Stimulated activated CD4-positive, alpha-beta T cell treated with anti-CD3 and anti-CD28 coated beads, TNF-alpha, amount 100 ng/mL, for 24 hours (primary cell): ENCODE data around the gene PRR32.
"Not testable (repeated sequence)": the region's sequence is repeated elsewhere in the genome, so short reads cannot be mapped to it uniquely, and the experiment has no call there.

Experiments used
- DNase-seq, 3 experiments: peaks; one replicate each; pipeline ENCODE4 v3.0.0-alpha.2; 2020; ENCODE audit warnings: low read depth in 3 of 3

PRR32 gene, protein sequence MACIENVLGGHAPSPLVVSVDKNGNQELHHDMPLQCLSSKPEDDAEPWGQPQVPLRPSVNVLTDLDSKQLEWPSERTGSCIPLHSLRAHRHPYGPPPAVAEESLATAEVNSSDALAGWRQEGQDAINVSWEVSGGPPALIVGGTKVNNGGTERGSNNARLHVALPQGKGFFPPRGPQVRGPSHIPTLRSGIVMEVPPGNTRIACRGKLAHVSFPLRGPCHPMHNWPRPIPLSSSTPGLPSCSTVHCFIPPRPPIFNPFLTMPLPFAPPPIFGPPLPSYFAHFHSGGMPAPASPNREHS

DNA sequence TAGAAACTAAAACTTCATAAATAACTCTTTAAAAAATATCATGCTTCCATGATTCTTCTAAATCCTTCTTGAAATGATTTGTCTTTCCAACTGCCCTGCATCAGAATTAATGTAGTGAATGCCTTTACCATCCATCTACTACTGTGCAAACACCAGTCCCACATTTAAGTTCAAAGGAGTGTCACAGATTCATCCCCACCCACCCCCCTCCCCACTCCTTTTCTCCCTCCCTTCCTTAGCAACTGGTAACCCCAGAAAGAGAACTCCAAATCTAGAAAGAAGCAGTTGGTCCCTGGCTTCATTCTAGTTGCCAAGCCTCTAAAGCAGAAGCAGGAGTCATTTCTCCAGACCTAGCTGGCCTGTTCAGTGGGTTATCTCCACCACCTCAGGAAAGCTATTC, at the start of gene PRR32:
Gene PRR32 (plus strand): TSS at position 301 of the 400 bp plus-strand sequence. CDS start 115 bp downstream, outside the sequence.
- no peak for DNase-seq

- no peak for DNase-seq
Observed at GRCh38 chrX:126770179-126770578, 49.4 kb upstream of the PRR32 start.

DNA sequence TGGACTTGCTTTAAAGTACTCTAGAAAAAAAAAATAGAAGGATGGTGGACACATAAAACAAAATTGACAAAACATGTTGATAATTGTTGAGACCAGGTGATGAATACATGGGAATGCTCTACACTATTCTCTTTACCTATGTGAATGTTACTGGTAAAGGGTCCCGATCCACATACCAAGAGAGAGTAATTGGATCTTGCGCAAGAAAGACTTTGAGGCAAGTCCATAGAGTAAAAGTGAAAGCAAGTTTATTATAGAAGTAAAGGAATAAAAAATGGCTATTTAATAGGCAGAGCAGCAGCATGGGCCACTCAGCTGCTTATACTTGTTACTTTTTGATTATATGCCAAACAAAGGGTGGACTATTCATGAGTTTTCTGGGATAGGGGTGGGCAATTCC, 34.0 kb upstream of the PRR32 start:
- DNase-seq: no peak

DNA sequence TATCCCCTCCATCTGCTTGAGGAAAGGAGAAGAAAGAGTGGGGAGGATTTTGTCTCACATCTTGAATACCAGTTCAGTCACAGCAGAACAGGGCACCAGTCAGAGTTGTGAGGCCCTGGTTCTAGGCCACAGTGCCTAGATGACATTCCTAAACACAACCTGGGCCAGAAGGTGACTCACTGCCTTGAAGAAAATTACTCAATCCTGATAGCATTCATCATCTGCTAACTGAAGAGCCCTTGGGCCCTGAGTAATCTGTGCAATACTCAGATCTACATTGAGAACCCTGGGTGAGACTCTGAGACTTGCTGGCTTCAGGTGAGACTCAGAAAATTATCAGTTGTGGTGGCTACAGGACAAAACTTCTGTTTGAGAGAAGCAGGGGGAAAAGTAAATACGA, 20.5 kb upstream of the PRR32 start:
- DNase-seq: no peak

- DNase-seq: not testable (repeated sequence)
Observed at GRCh38 chrX:126806784-126807183, 12.7 kb upstream of the PRR32 start.

DNA sequence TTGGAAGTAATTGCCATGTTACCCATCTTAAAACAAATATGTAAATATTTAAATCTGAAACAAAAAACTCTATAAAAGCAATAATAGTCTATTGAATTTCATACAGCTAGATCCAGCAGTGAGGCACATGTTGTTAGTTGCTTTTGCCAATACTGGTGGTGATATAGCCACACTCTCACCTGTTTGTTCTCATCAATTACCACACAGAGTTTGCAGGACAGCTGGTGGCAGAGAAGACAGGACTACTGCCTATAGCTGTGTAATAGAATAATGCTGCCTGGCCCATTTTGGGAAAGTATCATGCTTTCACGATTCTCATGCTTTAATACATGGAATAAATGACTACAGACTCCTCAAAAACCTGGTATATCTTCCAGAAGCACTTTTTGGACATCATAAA, 3.7 kb upstream of the PRR32 start:
- DNase-seq: no peak

GRCh38 chrX:126820700-126821420, 1.3 kb downstream of the PRR32 start:
- DNase-seq: no peak

DNA sequence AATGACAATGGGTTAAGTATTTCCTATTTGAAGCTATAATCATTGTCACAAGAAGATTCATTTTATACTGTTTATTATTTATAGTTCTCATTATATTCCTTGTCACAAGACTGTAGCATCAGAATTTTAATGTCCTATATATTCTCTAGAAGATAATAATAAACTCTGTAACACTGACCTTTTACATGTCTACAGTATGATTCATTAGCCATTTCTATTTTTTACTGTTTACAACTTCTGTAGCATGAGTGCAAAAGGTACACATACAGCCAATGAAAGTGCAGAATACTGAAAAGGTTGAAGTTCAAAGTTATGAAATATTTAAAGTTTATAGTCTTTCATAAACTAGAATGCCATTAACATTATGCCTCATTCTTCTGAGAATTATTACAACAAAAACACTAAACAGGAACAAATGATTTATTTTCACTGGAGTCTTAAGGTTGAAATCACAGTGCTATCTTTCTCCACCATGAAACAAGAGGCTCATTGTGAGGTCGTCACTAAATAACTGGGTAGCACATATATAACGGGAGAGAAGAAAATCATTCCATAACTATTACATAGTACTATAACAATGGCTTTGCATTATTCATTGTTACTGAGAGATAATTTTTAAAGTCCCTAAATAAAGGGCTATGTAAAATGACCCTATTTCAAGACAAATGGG, 4.9 kb downstream of the PRR32 start:
- no peak for DNase-seq

DNA sequence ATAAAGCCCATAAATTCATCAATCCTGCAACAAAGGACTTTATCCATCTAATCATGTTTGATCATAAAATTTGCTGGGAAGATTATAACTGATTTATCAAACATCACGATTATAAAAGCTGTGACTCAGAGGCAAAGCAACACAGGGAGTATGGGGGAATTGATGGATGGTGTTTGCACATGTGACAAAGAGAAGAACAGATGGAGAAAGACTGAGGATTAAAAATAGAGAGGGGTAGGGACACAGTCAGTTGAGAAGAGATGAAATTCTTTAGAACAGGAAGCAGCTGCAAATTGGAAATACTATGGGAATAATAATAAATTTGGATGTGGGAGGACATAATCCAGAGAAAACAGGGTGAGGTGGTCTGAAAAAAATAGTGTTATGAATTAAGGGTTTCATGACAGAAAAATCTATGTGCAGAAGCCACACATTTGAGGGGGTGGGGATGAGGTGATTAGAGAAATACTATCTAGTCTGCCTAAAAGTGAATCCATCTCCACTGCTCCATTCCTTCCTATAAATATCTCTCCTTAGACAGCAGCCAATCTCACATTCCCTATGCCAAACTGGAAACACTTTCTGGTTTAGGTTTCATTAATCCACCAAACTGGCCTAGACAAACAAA, 6.2 kb downstream of the PRR32 start:
- DNase-seq: no peak

- DNase-seq: no peak
Observed at GRCh38 chrX:126836186-126836585, 16.7 kb downstream of the PRR32 start.

- DNase-seq: no peak
Observed at GRCh38 chrX:126847143-126847542, 27.6 kb downstream of the PRR32 start.

DNA sequence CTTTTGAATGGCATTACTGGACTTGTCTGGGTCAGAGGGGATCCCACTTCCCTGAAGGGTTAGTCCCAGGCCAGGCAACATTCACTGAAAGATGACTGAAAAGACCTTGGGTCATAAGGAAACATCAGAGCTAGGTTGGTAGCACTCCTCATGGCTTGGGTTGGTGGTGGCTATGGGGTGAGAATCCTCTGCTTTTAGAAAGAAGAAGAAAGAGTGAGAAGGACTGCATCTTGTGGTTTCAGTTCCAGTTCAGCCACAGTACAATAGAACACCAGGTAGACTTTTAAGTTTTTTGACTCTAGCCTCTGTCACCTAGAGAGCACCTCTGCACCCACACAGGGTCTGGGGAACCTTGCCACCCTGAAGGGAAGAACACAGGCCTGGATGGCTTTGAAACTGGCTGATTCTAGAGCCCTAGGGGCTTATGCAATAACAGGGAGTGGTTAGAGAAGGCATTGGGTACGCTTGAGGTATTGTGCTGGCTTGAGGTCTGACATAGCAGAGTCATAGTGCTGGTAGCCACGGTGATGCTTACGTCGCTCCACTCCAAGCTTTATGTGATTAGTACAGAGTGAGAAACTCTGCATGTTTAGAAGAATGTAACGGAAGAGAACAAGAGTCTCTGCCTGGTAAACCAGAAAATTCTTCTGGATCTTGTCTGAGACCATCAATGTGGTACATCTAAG, 36.5 kb downstream of the PRR32 start:
- DNase-seq: no peak
